GM15510 (cell line): Measurements from ENCODE around the gene DHFR.

Experiments used
- POLR2A ChIP-seq: IDR thresholded peaks from 3 replicates; pipeline ENCODE4 v1.6.1; 2011; ENCODE audit warnings: borderline replicate concordance; ENCODE audit not compliant: insufficient read length; ENCODE audit errors: extremely low read depth

Gene DHFR

GRCh38 chr5:80619086-80619485 lies 35.7 kb downstream of the DHFR start:
- TF ChIP-seq POLR2A = no peak

GRCh38 chr5:80618438-80618837 lies 36.3 kb downstream of the DHFR start:
- TF ChIP-seq POLR2A = no peak

DNA sequence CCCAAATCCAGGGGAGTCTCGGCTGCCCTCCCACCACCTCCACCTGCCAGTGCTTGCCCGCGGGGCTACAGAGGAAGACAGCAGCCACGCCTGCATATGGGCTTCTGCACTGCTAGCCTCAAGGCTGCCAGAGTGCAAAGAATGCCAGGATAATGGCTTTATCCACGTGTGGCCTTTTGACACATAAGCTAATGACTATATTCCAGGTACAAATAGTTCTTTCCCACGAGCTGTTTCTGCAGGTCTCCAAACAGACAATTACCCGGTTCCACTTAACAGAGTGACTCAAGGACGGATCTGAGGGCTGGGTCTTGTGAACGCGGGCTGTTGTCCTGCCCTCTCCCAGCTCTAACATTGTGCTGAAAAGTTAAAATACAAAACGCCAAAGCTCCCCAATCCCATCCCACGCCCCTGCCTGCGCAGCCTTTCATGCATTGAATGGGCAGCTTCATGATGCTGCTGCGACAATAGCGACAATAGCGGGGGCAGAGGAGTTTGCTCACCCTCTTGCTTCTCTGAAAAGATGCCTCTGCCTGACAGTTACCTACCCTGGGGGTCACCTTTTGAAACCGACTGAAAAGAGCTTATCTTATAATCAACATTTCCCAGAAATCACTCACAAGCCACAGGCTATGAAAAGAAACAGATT lies 39.4 kb downstream of the DHFR start:
- TF ChIP-seq POLR2A = no peak

GRCh38 chr5:80609692-80610091 lies 45.1 kb downstream of the DHFR start:
- TF ChIP-seq POLR2A = no peak

DNA sequence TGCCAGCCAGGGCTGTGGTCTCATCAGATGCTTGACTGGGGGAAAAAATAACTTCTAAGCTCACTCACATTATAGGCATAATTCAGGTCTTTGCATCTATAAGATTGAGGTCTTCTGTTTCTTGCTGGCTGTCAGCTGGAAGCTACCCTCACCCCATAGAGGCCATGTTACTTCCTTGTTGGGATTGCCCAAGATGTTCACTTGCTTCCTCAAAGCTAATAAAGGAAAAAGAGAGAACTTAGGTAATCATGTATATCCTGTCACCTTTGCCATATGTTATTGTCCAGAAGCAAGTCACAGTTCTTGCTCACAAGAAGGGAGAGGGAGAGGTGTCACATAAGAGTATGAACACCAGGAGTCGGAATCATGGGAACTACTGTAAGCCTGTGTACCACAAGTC lies 46.1 kb downstream of the DHFR start:
- TF ChIP-seq POLR2A = no peak

- TF ChIP-seq POLR2A = no peak
Measured at GRCh38 chr5:80607832-80608231, 47.0 kb downstream of the DHFR start.

- no peak for TF ChIP-seq POLR2A
Measured at GRCh38 chr5:80607343-80607742, 47.4 kb downstream of the DHFR start.

DNA sequence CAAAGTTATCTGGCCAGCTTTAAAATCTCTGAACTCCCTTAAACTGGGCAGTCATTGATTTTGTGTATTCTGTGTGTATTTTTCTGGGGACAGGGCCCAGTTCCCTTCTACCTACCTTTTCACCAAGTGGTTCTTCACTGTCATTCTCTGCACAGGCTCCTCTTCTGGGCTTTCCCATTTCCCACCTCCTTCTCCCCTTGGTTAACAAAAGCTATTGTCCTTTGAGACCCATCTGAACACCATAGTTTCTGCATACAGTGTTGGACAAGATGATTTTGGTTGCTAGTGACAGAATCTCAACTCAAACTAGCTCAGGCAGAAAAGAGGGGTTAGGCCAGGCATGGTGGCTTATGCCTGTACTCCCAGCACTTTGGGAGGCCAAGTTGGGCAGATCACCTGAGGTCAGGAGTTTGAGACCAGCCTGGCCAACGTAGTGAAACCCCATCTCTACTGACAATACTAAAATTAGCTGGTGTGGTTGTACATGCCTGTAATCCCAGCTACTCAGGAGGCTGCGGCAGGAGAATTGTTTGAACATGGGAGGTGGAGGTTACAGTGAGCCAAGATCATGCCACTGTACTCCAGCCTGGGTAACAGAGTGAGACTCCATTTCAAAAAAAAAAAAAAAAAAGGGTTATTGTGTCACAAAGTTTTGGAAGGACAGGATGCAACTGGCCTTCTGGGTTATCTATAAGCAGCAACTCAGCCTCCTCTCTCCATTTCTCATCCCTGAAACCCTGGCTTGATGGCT lies 53.7 kb downstream of the DHFR start:
- no peak for TF ChIP-seq POLR2A

DNA sequence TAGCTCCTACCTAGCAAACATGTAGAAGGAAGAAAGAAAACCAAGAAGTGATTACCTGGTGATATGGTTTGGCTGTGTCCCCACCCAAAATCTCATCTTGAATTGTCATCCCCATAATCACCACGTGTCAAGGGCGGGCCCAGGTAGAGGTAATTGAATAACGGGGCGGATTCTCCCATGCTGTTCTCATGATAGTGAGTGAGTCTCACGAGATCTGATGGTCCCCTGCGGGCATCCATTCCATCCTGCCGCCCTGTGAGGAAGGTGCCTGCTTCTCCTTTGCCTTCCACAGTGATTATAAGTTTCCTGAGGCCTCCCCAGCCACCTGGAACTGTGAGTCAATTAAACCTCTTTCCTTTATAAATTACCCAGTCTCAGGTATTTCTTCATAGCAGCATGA lies 57.3 kb downstream of the DHFR start:
- no peak for TF ChIP-seq POLR2A

DNA sequence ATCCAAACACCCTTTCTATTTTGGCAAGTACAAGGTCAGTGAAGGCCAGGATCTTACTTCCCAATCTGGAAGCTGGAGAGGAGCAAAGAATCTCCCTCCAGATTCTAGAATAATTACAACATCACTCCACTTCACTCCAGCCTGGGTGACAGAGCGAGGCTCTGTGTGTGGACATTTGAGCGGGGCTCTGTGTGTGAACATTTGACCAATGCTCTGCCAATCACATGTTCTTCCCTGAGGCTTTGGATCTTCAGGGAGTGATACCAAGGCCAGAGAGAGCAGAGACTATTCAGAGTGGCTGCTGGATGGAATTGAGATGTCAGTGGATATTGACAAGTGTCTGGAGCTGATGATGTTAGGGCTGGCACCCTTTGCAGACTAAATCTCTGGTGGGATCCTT lies 60.0 kb downstream of the DHFR start:
- TF ChIP-seq POLR2A = no peak

DNA sequence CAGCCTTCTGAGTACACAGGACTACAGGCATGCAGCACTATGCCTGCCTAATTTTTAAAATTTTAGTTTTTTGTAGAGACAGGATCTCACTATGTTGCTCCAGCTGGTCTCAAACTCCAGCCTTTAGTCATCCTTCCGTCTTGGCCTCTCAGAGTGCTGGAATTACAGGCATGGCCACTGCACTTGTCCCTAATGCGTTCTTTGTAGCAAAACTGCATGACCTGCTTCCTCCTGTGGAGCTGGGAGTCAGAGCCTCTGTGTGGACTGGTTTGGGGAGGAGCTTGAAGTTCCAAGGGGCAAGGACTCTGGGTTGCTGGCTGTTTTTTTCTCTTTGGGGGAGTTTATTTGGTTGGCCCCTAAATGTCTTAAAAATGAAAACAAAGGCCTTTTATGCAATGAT lies 62.0 kb downstream of the DHFR start:
- no peak for TF ChIP-seq POLR2A

DNA sequence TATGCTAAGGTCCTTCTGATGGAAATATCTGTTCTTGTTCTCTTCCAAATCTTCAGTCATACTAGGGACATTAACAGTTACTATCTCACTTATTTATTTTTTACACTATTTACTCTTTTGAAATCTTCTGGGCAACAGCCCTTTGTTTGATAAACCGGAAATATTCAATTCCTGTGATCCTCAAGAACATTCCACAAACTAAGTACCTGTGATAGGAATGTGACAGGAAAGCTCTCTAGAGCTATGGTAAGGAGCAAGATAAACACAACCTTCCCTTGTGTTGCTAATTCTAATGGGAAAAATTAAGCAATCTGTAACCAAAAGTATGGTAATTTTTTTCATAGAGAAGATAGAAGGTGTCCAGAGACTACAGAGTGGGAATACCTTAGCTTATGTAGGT lies 62.7 kb downstream of the DHFR start:
- no peak for TF ChIP-seq POLR2A

- TF ChIP-seq POLR2A = no peak
Measured at GRCh38 chr5:80591352-80591751, 63.4 kb downstream of the DHFR start.

- no peak for TF ChIP-seq POLR2A
Measured at GRCh38 chr5:80590766-80591165, 64.0 kb downstream of the DHFR start.

GRCh38 chr5:80588858-80589540 lies 65.8 kb downstream of the DHFR start:
- TF ChIP-seq POLR2A = no peak

- TF ChIP-seq POLR2A = no peak
Measured at GRCh38 chr5:80584770-80585169, 70.0 kb downstream of the DHFR start.
